GM19324 (cell line): ENCODE results near the gene ACKR3.

ENCODE experiments used
- ATAC-seq: cut with Tn5 transposase; IDR thresholded peaks from one replicate; pipeline ENCODE4 v1.9.1; 2021; ENCODE audit warnings: mild to moderate bottlenecking, moderate library complexity; ENCODE audit not compliant: unreplicated experiment, low FRiP score

The ACKR3 gene

GRCh38 chr2:236566596-236566995, 3.0 kb upstream of the ACKR3 start:
- ATAC-seq, result no peak

- no peak for ATAC-seq
These were observed 1.3 kb upstream of the ACKR3 start for GRCh38 chr2:236568068-236568921.

GRCh38 chr2:236568922-236569572, 578 bp upstream of the ACKR3 start:
- no peak for ATAC-seq

GRCh38 chr2:236570081-236570868, 650 bp downstream of the ACKR3 start:
- no peak for ATAC-seq

GRCh38 chr2:236571145-236571544, 1.5 kb downstream of the ACKR3 start:
- no peak for ATAC-seq

GRCh38 chr2:236572482-236572881, 2.9 kb downstream of the ACKR3 start:
- no peak for ATAC-seq

- ATAC-seq, result no peak
These were observed 3.7 kb downstream of the ACKR3 start for GRCh38 chr2:236573066-236573929.

- no peak for ATAC-seq
These were observed 4.4 kb downstream of the ACKR3 start for GRCh38 chr2:236574000-236574399.

GRCh38 chr2:236574424-236575145, 5.0 kb downstream of the ACKR3 start:
- ATAC-seq, result no peak

GRCh38 chr2:236575510-236575909, 5.9 kb downstream of the ACKR3 start:
- ATAC-seq, result no peak

- ATAC-seq, result no peak
These were observed 6.5 kb downstream of the ACKR3 start for GRCh38 chr2:236576087-236576486.

- ATAC-seq, result no peak
These were observed 7.3 kb downstream of the ACKR3 start for GRCh38 chr2:236576953-236577352.

- no peak for ATAC-seq
These were observed 8.1 kb downstream of the ACKR3 start for GRCh38 chr2:236577481-236578410.

- no peak for ATAC-seq
These were observed 8.8 kb downstream of the ACKR3 start for GRCh38 chr2:236578411-236578846.

GRCh38 chr2:236579048-236579745, 9.6 kb downstream of the ACKR3 start:
- ATAC-seq, result no peak

- ATAC-seq, result no peak
These were observed 10.2 kb downstream of the ACKR3 start for GRCh38 chr2:236579746-236580315.

- ATAC-seq, result no peak
These were observed 11.2 kb downstream of the ACKR3 start for GRCh38 chr2:236580746-236581355.
